MM.1S (cell line): Measurements from ENCODE around the gene OR1F1.

Experiments used
- DNase-seq: peaks from one replicate; pipeline ENCODE4 v3.0.0-alpha.2; 2015
- H2AFZ ChIP-seq: fragments of 300-600 bp; sonication (generic); 2 replicates; pipeline ENCODE4 v1.6.0; 2016; ENCODE audit warnings: antibody characterized with exemption, low read length
- H3F3A ChIP-seq: fragments of 300-600 bp; sonication (generic); 2 replicates; pipeline ENCODE4 v1.6.1; 2016; ENCODE audit warnings: mild to moderate bottlenecking, antibody characterized with exemption, low read length, moderate library complexity, mixed read lengths; ENCODE audit not compliant: insufficient read depth
- H3K27ac ChIP-seq: fragments of 300-600 bp; sonication (generic); 2 replicates; pipeline ENCODE4 v1.5.1; 2016; ENCODE audit warnings: mild to moderate bottlenecking, low read length
- H3K27me3 ChIP-seq: fragments of 300-600 bp; sonication (generic); replicated peaks from 2 replicates; pipeline ENCODE4 v1.6.0; 2016; ENCODE audit warnings: low read length; ENCODE audit not compliant: insufficient read depth
- H3K36me3 ChIP-seq: fragments of 300-600 bp; sonication (generic); replicated peaks from 2 replicates; pipeline ENCODE4 v1.6.1; 2016; ENCODE audit warnings: mild to moderate bottlenecking, low read length, mixed read lengths; ENCODE audit not compliant: insufficient read depth
- H3K4me1 ChIP-seq: fragments of 300-600 bp; sonication (generic); 2 replicates; pipeline ENCODE4 v1.6.1; 2016; ENCODE audit warnings: low read length, mixed read lengths
- H3K4me2 ChIP-seq: fragments of 300-600 bp; sonication (generic); 2 replicates; pipeline ENCODE4 v1.6.0; 2016; ENCODE audit warnings: low read depth, low read length
- H3K4me3 ChIP-seq: fragments of 300-600 bp; sonication (generic); 2 replicates; pipeline ENCODE4 v1.5.1; 2016; ENCODE audit warnings: low read length, mixed read lengths
- H3K79me2 ChIP-seq: fragments of 300-600 bp; sonication (generic); 2 replicates; pipeline ENCODE4 v1.6.1; 2016; ENCODE audit warnings: mixed run types, low read length, mixed read lengths
- H3K9ac ChIP-seq: fragments of 300-600 bp; sonication (generic); 2 replicates; pipeline ENCODE4 v1.6.1; 2016; ENCODE audit warnings: low read length, mixed read lengths
- H3K9me2 ChIP-seq: fragments of 300-600 bp; sonication (generic); replicated peaks from 2 replicates; pipeline ENCODE4 v1.6.1; 2016; ENCODE audit warnings: mild to moderate bottlenecking, low read length, mixed read lengths; ENCODE audit not compliant: insufficient read depth
- H3K9me3 ChIP-seq: fragments of 300-600 bp; sonication (generic); replicated peaks from 2 replicates; pipeline ENCODE4 v1.6.1; 2016; ENCODE audit warnings: mild to moderate bottlenecking, low read length, mixed read lengths; ENCODE audit not compliant: insufficient read depth
- H4K20me1 ChIP-seq: fragments of 300-600 bp; sonication (generic); 2 replicates; pipeline ENCODE4 v1.6.1; 2016; ENCODE audit warnings: mild to moderate bottlenecking, low read length, moderate library complexity, mixed read lengths; ENCODE audit not compliant: insufficient read depth
- EZH2 ChIP-seq: fragments of 300-600 bp; sonication (generic); optimal IDR thresholded peaks from 2 replicates; pipeline ENCODE3; 2017; ENCODE audit warnings: low read depth, mild to moderate bottlenecking, antibody characterized with exemption, low read length, mixed read lengths
- EZH2phosphoT487 ChIP-seq: fragments of 300-600 bp; sonication (generic); IDR thresholded peaks from 2 replicates; pipeline ENCODE4 v1.6.1; 2018; ENCODE audit warnings: antibody characterized with exemption, low read length
- TF ChIP-seq, protein P1 (sequence below): fragments of 300-600 bp; sonication (generic); IDR thresholded peaks from 2 replicates; pipeline ENCODE4 v1.5.1; 2016; ENCODE audit warnings: antibody characterized with exemption, low read length, mixed read lengths

The OR1F1 gene

GRCh38 chr16:3192476-3193019, 4.5 kb downstream of the OR1F1 start:
- Histone ChIP-seq H3K27me3 (peaks cover 83% of the 10 kb centered on the region), H3K9ac (no peak overlapping the region), H3K27ac (no peak overlapping the region), H3K9me2 (no peaks in the 10 kb centered on the region), H3K4me2 (no peak overlapping the region), H3K36me3 (no peaks in the 10 kb centered on the region), H3K79me2 (no peaks in the 10 kb centered on the region), H3K4me1 (no peaks in the 10 kb centered on the region), H3K9me3 (no peaks in the 10 kb centered on the region), H4K20me1 (no peaks in the 10 kb centered on the region), H3F3A (no peaks in the 10 kb centered on the region), H3K4me3 (no peak overlapping the region), H2AFZ (no peak overlapping the region)
- TF ChIP-seq EZH2 (no peak), EZH2phosphoT487 (no peak)
- TF ChIP-seq, protein P1, sequence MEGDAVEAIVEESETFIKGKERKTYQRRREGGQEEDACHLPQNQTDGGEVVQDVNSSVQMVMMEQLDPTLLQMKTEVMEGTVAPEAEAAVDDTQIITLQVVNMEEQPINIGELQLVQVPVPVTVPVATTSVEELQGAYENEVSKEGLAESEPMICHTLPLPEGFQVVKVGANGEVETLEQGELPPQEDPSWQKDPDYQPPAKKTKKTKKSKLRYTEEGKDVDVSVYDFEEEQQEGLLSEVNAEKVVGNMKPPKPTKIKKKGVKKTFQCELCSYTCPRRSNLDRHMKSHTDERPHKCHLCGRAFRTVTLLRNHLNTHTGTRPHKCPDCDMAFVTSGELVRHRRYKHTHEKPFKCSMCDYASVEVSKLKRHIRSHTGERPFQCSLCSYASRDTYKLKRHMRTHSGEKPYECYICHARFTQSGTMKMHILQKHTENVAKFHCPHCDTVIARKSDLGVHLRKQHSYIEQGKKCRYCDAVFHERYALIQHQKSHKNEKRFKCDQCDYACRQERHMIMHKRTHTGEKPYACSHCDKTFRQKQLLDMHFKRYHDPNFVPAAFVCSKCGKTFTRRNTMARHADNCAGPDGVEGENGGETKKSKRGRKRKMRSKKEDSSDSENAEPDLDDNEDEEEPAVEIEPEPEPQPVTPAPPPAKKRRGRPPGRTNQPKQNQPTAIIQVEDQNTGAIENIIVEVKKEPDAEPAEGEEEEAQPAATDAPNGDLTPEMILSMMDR = no peak
- DNase-seq = no peak

DNA sequence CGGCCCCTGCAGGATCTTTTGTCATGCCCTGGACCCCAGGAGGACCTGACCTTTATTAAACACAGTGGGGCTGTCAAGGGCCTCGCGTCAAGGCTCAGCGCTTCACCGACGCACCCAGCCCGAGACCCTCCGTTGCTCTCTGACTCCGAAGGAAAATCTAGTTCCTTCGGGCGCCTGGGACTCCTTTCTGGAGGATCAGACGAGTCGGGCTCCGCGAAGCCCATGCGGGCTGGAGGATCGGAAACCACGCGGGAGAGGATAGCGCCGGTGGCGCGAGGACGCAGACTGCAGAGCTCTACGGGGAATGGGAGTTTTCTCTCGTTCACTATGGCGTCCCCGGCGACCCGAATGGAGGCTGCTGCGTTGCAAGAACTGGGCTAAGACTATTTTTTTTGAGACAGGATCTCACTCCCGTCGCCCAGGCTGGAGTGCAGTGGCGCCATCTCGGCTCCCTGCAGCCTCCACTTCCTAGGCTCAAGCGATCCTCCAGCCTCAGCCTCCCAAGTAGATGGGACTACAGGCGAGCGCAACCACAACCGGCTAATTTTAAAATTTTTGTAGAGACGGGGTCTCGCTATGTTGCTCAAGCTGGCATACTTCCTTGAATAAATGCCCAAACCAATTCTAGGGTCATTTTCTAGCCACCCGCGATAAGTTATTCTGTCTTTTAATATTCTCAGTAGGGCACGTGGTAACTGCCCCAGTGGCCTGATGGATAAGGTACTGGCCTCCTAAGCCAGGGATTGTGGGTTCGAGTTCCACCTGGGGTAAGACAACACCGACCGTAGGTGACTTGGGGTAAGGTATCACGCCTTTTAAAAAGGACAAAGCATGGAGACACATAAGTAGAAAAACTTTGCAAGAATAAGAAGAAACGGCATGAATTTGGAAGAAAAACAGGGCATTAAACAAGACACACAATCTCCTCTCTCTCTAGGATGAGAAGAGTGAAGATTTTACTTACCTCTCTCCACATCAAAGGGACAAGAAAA, 5.5 kb downstream of the OR1F1 start:
- Histone ChIP-seq H3K79me2 (no peaks in the 10 kb centered on the region), H3K9ac (no peak overlapping the region), H3K4me1 (no peaks in the 10 kb centered on the region), H4K20me1 (no peaks in the 10 kb centered on the region), H3K27ac (no peak overlapping the region), H3K9me3 (no peaks in the 10 kb centered on the region), H2AFZ (no peak overlapping the region), H3K9me2 (no peaks in the 10 kb centered on the region), H3K27me3 (peaks cover 75% of the 10 kb centered on the region), H3K4me3 (no peak overlapping the region), H3K36me3 (no peaks in the 10 kb centered on the region), H3K4me2 (no peak overlapping the region), H3F3A (no peaks in the 10 kb centered on the region)
- DNase-seq = no peak
- no peak for TF ChIP-seq EZH2phosphoT487
- TF ChIP-seq EZH2 = no peak
- TF ChIP-seq, protein P1 = no peak

DNA sequence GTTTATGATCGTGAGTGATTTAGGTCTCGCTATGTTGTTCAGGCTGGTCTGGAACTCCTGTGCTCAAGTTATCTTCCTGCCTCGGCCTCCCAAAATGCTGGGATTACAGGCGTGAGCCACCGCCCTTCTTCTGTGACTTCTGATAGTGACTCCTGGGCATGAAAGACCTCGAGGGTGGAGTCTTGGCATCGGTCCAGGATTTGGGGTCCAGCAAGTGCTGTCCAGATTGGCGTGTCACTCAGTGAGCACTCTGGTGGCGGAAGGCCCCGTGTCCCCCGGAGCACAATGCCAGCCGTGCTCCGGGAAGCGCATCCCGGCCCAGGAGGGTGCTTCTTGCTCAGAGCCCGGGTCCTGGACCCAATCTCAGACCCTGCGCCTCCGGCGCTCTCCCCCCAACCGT, 6.8 kb downstream of the OR1F1 start:
- no peak overlapping the region for H3K4me3 ChIP-seq

More for the DNA sequence above, 6.8 kb downstream of the OR1F1 start:
- H3K9me2 ChIP-seq = no peaks in the 10 kb centered on the region
- no peaks in the 10 kb centered on the region for H4K20me1 ChIP-seq
- H3K4me2 ChIP-seq = no peak overlapping the region
- H3K9me3 ChIP-seq = no peaks in the 10 kb centered on the region
- H3K9ac ChIP-seq = no peak overlapping the region
- no peaks in the 10 kb centered on the region for H3K4me1 ChIP-seq
- H3F3A ChIP-seq = no peaks in the 10 kb centered on the region
- DNase-seq = no peak
- no peaks in the 10 kb centered on the region for H3K36me3 ChIP-seq
- no peak overlapping the region for H3K27ac ChIP-seq
- no peaks in the 10 kb centered on the region for H3K79me2 ChIP-seq
- TF ChIP-seq, protein P1 = no peak
- TF ChIP-seq EZH2 (no peak), EZH2phosphoT487 (no peak)
- H3K27me3 ChIP-seq = peaks cover 63% of the 10 kb centered on the region
- no peak overlapping the region for H2AFZ ChIP-seq
